ENCODE results near the gene INS. TPM values are rescaled to one million over a fixed set of nuclear protein-coding genes. Genes with fewer than 3 reads are reported as not detected.

Gene INS
- total RNA-seq, 2 donors from 2014 or later: not detected

GRCh38 chr11:2207773-2208621 lies 47.0 kb upstream of the INS start:
- DNase-seq (ENCODE audit: low spot score) (no peak), ATAC-seq (ENCODE audit: insufficient number of reproducible peaks, low FRiP score, low read depth) (no peak)
- no peaks in the 10 kb centered on the region for H3K27me3 ChIP-seq (replicated peaks; ENCODE audit: insufficient read depth)
- no peaks in the 10 kb centered on the region for H3K4me1 ChIP-seq (ENCODE audit: control insufficient read depth in 1 of 2, low read depth in 2 of 2)
- H3K36me3 ChIP-seq: no peaks in the 10 kb centered on the region
- no peak for TF ChIP-seq CTCF (IDR thresholded peaks at IDR 0.05)
- H3K9me3 ChIP-seq: no peaks in the 10 kb centered on the region
- H3K27ac ChIP-seq: no peak overlapping the region
- H3K4me3 ChIP-seq: no peak overlapping the region

- H3K27me3 ChIP-seq (replicated peaks; ENCODE audit: insufficient read depth): no peaks in the 10 kb centered on the region
- TF ChIP-seq CTCF (IDR thresholded peaks at IDR 0.05): no peak
- no peaks in the 10 kb centered on the region for H3K36me3 ChIP-seq
- H3K4me3 ChIP-seq: no peak overlapping the region
- DNase-seq (ENCODE audit: low spot score) (no peak), ATAC-seq (ENCODE audit: insufficient number of reproducible peaks, low FRiP score, low read depth) (no peak)
- H3K27ac ChIP-seq: no peak overlapping the region
- no peaks in the 10 kb centered on the region for H3K9me3 ChIP-seq
- no peaks in the 10 kb centered on the region for H3K4me1 ChIP-seq (ENCODE audit: control insufficient read depth in 1 of 2, low read depth in 2 of 2)
Measured at GRCh38 chr11:2207212-2207611, 46.2 kb upstream of the INS start.

- Histone ChIP-seq H3K9me3 (no peaks in the 10 kb centered on the region), H3K36me3 (no peaks in the 10 kb centered on the region), H3K4me3 (no peak overlapping the region), H3K27ac (no peak overlapping the region), H3K27me3 (replicated peaks; ENCODE audit: insufficient read depth) (no peaks in the 10 kb centered on the region), H3K4me1 (ENCODE audit: control insufficient read depth in 1 of 2, low read depth in 2 of 2) (no peaks in the 10 kb centered on the region)
- no peak for TF ChIP-seq CTCF (IDR thresholded peaks at IDR 0.05)
- ATAC-seq (ENCODE audit: insufficient number of reproducible peaks, low FRiP score, low read depth) (no peak), DNase-seq (ENCODE audit: low spot score) (no peak)
Measured at GRCh38 chr11:2205981-2206690, 45.1 kb upstream of the INS start.

- Histone ChIP-seq H3K36me3 (no peaks in the 10 kb centered on the region), H3K9me3 (no peaks in the 10 kb centered on the region), H3K27me3 (replicated peaks; ENCODE audit: insufficient read depth) (no peaks in the 10 kb centered on the region), H3K4me1 (ENCODE audit: control insufficient read depth in 1 of 2, low read depth in 2 of 2) (no peaks in the 10 kb centered on the region), H3K4me3 (no peak overlapping the region), H3K27ac (no peak overlapping the region)
- DNase-seq (ENCODE audit: low spot score) (no peak), ATAC-seq (ENCODE audit: insufficient number of reproducible peaks, low FRiP score, low read depth) (no peak)
- TF ChIP-seq CTCF (IDR thresholded peaks at IDR 0.05): no peak
Measured at GRCh38 chr11:2205214-2205720, 44.3 kb upstream of the INS start.
